ENCODE results near the gene DRAXIN.

The DRAXIN gene

DNA sequence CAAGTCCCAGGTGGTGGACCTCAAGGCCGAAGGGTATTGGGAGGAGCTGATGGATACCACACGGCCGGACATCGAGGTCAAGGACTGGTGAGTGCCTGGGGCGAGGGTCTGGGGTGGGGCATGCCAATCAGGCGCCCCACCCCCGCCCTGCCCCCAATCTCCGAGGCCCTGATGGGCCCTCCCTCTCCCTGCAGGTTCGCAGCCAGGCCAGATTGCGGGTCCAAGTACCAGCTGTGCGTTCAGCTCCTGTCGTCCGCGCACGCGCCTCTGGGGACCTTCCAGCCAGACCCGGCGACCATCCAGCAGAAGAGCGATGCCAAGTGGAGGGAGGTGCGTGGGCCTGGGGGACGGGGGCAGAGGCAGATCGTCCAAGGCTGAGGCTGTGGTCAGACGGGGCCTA, 33.0 kb upstream of the DRAXIN start:
- no peak for DNase-seq

DNA sequence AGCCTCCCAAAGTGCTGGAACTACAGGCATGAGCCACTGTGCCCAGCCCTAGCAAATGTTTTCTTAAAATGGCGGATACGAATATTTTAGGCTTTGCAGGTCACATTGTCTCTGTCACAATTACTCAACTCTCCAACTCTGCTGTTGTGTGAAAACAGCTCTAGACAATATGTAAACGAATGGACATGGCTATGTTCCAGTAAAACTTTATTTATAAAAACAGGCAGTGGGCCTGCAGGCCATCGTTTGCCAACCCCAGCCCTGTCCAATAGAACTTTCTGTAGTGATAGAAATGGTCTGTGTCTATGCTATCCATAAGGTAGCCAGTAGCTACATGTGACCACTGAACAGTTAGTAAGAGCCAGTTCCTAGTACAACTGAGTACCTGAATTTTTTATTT, 31.8 kb upstream of the DRAXIN start:
- DNase-seq: no peak

DNA sequence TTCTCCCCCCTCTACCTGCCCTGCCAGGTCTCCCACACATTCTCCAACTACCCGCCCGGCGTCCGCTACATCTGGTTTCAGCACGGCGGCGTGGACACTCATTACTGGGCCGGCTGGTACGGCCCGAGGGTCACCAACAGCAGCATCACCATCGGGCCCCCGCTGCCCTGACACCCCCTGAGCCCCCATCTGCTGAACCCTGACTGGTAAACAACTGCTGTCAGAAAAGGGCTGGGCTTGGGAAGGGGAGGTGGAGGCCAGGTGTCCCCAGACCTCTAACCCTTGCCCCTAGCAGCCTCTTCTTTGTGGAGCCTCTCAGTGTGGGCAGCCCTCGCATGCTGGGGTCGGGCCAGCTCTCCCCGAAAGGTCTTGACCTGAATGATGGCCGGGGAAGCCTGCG, 30.4 kb upstream of the DRAXIN start:
- no peak for DNase-seq

DNA sequence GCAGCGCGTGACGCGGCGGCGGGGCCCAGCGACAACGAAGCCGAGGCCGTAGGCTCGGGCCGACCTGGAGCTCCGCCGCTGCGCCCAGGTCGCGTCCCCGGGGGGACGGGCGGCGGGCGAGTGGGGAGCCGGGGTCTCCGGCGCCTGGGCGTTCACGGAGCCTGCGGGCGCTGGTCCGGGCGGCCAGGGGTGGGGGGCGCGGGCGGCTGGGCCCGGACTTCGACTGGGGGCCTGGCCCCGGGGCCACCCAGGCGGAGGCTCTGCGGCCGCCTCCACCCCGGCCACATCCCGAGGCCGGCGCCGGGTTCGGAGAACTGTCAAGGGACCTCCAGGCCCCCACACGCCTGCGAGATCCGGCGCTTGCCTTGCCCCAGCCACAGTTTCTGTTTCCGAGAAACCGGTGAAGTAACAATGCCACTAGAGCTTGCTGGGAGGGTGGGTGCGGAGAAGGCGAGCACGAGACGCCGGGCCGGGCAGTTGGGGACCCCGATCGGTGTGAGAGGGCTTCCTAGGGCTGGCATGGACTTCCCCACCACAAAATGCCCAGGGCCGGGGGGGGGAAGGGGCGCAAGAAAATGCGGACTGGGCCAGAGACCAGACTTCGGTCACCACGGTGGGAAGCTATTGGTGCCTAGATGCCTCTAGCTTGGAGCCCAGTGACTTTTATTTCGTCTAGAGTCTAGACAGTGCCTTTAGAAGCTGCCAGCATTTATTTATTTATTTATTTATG, 27.0 kb upstream of the DRAXIN start:
- peak; percentile 34 for DNase-seq

DNA sequence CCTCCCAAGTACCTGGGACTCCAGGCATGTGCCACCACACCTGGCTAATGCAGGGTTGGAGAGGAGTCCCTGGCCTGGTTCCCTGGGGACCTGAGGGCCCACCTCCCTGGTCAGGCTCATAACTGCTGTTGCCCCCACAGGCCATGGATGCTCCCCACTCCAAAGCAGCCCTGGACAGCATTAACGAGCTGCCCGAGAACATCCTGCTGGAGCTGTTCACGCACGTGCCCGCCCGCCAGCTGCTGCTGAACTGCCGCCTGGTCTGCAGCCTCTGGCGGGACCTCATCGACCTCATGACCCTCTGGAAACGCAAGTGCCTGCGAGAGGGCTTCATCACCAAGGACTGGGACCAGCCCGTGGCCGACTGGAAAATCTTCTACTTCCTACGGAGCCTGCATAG, 23.0 kb upstream of the DRAXIN start:
- no peak for DNase-seq

DNA sequence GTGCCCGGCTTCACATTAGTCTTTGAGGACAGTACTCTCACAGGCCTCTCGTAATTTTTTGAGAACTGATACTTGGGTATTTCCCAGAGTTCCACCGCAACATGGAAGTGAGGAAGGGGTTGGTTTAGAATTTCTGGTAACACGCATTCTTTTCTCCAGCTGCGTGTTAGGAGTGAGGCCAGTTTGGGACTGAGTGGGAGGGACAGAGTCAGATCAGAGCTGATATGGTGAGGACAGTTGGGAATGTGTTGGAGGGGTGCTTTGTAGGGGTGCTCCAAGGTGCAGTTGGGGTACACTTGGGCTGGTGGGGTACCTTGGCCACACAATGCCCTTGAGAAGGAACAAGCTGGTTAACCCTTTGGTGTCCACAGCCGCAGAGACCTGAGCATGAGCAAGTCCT, 20.8 kb upstream of the DRAXIN start:
- DNase-seq: no peak

DNA sequence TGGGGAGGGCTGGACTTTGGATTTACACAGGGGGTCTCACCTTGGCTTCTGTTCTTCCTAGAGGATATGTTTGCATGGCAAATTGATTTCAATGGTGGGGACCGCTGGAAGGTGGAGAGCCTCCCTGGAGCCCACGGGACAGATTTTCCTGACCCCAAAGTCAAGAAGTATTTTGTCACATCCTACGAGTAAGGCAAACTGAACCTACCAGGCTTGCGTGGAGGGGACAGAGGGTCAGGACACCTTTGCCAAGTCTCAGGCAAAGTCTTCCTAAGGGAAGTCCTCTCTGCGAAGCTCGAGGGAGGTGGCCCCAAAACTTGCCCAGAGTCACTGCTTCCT, 20.3 kb upstream of the DRAXIN start:
- no peak for DNase-seq

DNA sequence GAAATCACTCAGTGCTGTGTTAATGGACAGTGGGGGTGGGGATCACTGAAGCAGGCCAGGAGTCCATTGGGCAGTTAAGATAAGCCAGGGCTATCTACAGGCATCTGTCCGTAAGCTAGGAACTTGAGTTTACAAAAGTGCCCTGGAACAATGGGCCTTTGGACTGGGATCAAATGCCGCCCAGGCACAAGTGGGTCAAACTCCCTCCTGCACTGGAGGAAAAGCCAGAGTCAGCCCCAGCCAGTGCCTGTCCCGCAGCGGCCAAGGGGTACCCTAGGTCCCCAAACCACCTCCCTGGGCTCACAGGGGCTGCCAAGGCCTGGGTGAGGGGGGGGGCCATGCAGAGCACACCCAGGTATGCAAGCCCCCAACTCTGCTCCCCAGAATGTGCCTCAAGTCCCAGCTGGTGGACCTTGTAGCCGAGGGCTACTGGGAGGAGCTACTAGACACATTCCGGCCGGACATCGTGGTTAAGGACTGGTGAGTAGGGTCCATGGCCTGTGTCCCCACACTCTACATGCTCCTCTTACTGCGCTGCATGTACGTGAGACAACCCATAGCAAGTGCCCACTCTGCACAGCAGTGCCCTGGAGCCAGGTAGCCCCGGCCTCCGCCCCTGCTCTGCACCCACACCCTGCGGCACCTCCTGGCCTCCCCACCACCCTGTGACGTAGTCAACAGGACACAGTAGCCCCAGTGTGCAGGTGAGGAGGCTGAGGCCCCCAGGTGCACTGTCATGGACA, 19.8 kb upstream of the DRAXIN start:
- DNase-seq: no peak

DNA sequence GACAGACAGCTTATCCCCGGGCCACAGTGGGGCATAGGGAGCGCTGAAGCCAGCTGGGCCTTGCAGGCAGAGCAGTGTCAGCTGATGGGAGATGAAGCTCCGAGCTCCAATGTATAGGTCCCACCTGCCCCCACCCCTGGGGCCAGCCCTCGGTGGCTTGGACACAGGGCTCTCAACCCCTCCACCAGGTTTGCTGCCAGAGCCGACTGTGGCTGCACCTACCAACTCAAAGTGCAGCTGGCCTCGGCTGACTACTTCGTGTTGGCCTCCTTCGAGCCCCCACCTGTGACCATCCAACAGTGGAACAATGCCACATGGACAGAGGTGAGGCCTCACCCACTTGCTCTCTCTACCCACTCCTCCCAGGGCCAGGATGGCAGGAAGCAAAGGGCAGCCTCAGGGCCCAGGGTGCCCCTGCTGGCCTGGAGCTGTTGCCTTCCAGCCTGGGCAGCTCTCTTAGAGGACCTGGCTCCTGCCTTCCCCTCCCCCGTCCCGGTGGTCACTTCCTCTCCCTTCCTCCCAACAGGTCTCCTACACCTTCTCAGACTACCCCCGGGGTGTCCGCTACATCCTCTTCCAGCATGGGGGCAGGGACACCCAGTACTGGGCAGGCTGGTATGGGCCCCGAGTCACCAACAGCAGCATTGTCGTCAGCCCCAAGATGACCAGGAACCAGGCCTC, 18.3 kb upstream of the DRAXIN start:
- DNase-seq: no peak

DNA sequence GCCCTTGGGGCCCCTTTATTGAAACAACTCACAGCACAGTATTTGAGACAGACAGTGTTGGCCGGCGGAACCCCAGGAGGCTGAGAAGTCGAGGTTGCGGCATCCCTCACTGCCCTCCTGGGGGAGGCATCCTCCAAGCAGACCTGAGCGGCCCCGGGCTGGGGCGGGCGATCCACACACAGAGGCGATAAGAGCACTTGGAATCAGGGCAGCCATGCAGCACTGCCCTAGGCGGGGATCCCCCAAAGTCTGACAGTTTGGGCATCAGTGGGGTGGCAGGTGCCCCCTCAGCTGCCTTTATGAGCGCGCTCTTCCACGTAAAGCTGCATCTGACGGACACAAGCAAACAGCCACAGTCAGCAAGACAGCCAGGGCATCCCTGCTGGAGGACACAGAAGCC, 17.0 kb upstream of the DRAXIN start:
- no peak for DNase-seq

DNA sequence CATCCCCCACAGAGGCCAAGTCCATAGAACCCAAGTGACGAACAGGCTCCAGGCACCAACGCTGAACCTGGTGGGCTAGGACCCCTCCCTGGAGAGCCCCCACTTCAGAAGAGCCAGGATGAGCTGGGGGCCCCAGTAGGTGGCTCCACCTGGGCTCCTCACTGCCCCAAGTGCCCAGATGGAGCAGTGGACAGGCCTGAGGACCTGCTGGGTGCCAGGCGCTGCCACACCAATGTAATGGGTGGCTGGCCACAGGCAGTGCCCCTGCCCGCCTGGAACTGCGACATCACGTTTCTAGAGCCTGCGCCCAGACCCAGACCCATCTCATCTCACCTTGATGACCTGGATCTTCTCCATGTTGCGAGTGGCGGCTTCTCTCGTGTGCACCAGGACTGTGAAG, 16.2 kb upstream of the DRAXIN start:
- no peak for DNase-seq

DNA sequence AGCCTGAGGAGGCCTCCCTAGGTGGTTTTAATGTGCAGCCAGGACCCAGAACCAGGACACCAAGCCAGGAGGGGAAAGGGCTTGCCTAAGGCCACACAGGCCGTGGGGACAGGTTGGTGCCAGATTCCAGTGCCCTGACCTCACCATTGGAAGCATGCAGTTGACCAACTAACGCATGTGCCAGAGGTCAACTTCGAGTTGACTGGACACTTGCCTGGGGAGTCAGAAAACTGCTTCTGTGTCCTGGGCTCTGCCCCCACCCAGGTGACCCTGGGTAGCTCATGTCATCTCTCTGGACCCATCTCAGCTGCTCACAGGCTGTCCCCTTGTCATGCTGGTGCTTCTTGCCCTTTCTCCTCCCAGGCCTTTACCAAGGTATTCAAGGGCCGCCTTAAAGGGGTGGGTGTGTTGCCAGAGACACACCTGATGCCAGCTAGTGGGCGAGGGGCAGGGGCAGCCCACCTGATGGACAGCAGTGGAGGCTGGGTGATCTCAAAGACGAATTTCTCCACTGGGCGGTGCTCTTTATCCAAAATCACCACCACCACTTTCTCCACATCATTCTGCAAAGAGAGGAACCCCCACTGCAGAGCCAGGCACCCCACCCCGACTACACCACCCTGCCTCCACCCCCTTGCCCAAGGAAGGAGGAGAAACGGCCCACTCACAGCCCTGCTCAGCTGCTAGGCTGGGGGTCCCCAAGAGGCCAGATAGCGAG, 15.0 kb upstream of the DRAXIN start:
- no peak for DNase-seq

DNA sequence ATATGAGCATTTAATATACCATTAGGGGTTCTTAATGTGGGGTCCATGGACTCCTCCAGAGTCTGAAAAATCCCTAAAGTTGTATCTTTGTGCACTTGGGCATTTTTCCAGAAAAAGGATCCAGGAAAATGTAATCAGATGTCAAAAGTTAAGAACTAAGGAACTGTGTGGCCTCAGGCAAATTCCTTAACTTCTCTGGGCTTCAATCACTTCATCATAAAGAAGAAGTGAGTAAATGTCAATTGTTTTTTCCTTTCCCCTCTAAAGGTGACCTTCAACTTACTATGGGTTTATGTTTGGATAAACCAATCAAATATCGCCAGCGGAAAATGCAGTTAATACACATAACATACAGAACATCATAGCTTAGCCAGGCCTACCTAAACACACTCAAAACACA, 13.1 kb upstream of the DRAXIN start:
- DNase-seq: no peak

DNA sequence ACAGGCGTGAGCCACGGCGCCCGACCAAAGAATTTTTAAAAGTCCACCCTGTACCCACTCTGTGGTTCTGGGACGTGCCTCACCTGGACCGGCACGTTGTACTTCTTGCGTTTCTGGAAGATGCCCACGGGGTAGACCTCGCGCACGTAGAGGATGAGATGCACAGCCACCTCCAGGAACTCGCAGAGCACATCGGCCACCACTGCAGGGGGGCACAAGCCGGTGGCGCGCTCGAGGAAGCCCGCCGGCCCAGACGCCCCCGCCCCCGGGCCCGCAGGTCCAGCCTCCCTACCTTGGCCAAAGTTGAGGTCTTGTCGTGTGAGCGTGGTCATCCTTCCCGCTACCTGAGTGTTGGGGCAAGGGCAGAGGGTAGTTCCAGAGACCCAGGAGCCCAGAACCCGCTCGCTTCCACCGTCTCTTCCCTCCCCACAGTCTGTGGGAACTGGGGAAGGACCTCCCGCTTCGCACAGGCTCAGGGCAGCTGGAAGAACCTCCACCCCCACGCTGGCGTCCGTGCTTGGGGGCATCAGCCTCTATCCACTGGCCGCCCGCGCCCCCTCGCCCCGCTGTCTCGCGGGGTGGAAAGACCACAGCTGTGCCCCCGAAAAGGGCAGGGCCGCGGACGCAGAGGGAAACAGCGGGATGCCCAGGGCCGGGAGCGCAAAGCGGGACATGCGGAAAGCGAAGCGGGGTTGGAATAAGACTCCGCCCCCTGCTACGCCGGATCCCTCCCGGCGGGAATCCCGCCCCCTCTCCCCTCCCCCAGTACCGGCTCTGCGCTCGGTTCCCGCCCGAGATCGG, 11.0 kb upstream of the DRAXIN start:
- DNase-seq: peak; percentile 51

DNA sequence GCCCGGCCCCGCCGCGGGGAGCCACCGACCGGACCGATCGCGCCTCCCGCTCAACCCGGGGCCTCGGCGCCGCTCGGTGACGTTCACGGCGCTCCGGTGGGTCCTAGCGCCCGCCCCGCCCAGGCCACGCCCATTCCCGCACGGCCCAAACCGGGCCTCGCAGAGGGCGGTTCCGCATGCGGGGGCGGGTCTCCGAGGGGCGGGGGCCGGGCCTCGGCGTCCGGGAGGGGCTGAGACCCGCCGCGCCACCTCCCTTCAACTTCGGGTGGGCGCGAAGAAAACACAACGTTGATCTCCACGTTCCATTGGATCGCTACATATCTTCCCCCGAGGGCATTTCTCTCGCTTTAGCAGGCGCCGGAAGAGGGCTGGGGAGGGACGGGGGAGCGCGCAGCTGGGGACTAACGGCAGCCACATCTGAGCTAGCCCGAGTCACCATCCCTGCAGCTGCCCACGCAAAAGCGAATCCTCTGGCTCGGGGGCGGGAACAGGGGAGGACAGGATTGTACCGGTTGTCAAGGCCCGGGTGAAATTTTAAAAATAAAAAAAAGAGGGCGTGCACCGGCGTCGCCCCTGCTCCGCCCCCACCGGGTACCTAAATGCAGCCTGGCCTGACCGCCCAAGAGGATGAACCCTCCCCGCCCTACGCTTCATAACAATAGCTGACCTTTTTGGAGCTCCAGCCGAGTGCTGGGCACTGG, 10.3 kb upstream of the DRAXIN start, which contains the start of gene MAD2L2:
MAD2L2 (minus strand) TSS at position 78 of the 701 bp plus-strand sequence. CDS start 547 bp downstream, outside the sequence.
- peak; percentile 79 for DNase-seq

DNA sequence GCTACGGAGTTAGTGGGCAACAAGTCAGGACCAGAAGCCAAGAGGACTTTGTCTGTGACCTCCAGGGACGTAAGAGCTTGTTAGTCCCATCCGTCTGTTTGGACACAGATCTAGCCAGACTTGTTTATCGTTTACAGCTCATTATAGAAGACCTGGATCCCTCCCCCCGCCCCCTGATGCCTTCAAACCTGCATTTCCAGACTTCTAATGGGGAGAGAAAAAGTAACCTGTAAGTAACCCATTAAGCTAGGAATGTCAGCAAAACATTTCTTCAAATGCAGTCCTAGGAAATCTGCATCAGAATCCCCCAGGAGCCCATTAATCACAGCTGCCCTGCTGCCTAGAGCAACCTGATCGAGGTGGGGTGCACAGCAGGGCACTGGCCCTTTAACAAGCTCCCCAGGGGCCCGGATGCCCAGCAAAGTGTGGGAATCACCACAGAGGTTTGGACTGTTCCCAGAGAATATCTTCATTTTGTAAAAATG, 9.2 kb upstream of the DRAXIN start:
- no peak for DNase-seq

DNA sequence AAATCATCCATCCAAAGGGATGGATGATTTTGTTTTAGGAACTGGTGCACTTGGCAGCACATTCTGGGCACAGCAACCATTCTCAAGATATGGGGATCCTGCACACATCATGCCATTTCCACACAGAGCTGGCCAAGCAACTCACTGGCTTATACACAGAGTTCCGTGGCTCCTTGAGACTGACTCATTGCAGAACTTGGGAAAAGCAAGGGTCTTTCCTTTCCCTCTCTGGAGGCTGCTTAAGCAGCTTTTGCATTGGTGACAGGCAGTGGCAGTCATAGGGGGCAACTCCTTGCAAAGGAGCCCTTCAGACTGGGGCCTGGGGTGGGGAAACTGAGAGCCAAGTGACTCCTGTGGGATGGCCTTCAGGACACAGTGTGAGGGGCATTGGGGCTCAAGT, 8.7 kb upstream of the DRAXIN start:
- DNase-seq: no peak

DNA sequence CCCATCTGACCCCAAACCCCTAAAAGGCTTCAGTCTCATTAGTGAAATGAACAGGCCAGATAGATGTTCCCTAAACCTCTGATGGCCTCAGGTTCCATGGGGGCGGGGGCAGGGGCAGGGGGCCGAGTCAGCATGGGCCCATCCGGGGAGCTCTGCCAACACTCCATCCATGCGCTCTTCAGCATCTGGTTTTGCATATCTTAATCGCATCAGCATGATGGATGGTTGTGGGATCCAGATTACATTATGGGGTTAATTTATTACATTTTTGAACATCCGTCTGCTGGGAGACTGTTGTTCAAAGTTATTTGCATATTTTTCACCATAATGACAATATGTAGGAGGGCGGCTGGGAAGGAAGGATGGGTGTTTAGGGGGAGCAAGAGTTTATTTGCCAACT, 7.4 kb upstream of the DRAXIN start:
- DNase-seq: no peak

DNA sequence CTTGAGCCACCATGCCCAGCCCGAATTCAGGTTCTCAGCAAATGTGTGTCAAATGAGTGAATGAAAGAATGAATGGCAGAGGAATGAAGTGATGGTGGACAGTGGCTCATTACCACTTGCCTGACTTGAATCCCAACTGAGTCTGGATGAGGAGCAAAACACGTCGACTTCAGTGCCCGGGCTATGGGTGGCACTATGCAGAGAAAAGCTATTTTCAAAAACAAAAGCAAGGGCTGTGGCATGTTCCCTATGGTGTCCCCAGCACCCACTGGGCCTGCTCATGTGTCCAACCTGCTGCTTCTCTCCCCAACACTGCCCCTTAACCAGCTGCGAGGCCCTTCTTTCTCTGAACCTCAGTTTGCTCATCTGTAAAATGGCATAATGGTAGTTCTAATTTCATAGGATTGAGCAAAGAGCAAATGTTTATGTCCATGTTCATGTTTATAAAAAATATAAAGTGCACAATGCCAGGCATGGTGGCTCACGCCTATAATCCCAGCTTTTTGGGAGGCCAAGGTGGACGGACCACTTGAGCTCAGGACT, 6.2 kb upstream of the DRAXIN start:
- DNase-seq: no peak

DNA sequence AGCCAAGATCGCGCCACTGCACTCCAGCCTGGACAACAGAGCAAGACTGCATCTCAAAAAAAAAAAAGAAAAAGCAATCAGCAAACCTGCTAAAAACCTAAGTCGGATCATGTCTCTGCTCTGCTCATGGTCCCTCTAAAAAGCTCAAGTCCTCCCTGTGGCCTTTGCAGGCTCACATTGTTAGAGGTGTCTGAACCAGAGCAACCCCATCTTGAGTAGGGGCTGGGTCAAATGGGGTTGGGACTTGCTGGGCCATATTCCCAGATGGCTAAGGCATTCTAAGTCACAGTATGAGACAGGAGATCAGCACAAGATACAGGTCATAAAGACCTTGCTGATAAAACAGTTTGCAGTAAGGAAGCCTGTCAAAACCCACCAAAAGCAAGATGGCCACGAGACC, 3.0 kb upstream of the DRAXIN start:
- DNase-seq: no peak
